Body of pancreas (tissue), 4 donors: Measurements from ENCODE around the gene PLCB3.

Experiments used
- POLR2A ChIP-seq, 3 donors: fragments of 450-650 bp; IDR thresholded peaks; one replicate each; pipeline ENCODE4 v1.6.1; 2016; ENCODE audit warnings: antibody characterized with exemption in 3 of 3, mild to moderate bottlenecking in 2 of 3
- TF ChIP-seq, protein P1 (sequence below), 7 experiments: fragments of 450-650 bp in 4 of 7; fragments of 200-600 bp in 3 of 7; sonication (generic) in 3 of 7; IDR thresholded peaks; one replicate each; pipeline ENCODE4 v1.5.1; 2016 to 2019; ENCODE audit warnings: antibody characterized with exemption in 7 of 7

- TF ChIP-seq, protein P1, sequence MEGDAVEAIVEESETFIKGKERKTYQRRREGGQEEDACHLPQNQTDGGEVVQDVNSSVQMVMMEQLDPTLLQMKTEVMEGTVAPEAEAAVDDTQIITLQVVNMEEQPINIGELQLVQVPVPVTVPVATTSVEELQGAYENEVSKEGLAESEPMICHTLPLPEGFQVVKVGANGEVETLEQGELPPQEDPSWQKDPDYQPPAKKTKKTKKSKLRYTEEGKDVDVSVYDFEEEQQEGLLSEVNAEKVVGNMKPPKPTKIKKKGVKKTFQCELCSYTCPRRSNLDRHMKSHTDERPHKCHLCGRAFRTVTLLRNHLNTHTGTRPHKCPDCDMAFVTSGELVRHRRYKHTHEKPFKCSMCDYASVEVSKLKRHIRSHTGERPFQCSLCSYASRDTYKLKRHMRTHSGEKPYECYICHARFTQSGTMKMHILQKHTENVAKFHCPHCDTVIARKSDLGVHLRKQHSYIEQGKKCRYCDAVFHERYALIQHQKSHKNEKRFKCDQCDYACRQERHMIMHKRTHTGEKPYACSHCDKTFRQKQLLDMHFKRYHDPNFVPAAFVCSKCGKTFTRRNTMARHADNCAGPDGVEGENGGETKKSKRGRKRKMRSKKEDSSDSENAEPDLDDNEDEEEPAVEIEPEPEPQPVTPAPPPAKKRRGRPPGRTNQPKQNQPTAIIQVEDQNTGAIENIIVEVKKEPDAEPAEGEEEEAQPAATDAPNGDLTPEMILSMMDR (IDR thresholded peaks at IDR 0.05), result no peak
- TF ChIP-seq POLR2A (IDR thresholded peaks at IDR 0.05), result no peak
Measured at GRCh38 chr11:64294774-64295173, 43.4 kb downstream of the PLCB3 start.
